ENCODE data around the gene AGPAT4. TPM values are rescaled to one million over a fixed set of nuclear protein-coding genes. Genes with fewer than 3 reads are reported as not detected.

Gene AGPAT4
- total RNA-seq, 1 experiment from 2014 or later: 0.07 TPM

DNA sequence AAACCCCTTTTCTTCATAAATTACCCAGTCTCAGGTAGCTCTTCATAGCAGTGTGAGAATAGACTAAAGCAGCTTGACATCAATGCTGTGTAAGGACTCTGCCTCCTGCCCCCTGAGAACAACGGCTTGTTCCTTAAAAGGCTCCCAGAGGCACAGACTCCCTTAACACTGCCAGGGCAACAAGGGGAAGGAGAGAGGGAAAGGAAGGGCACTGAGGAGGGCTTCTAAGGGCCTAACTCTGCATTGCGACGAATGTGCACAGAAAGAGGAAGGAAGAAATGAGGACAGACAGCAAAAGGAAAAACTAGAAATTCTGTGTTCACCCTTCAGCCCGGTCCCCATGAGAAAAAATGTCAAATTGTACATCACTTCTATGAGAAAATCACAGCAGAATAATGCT lies 74.0 kb downstream of the AGPAT4 start:
- Histone ChIP-seq H3F3A (ENCODE audit: insufficient read depth, low read depth) (no peaks in the 10 kb centered on the region), H4K20me1 (ENCODE audit: insufficient read depth) (no peaks in the 10 kb centered on the region), H3K4me1 (replicated peaks; ENCODE audit: insufficient read depth) (no peaks in the 10 kb centered on the region), H3K4me3 (no peak overlapping the region), H3K9me3 (ENCODE audit: insufficient read depth, low read depth) (no peaks in the 10 kb centered on the region), H3K4me2 (no peak overlapping the region), H3K27ac (no peak overlapping the region), H3K9me2 (ENCODE audit: insufficient read depth) (no peaks in the 10 kb centered on the region), H2AFZ (no peak overlapping the region), H3K27me3 (ENCODE audit: insufficient read depth, low read depth) (peaks cover 20% of the 10 kb centered on the region), H3K36me3 (ENCODE audit: low read depth) (no peaks in the 10 kb centered on the region), H3K79me2 (ENCODE audit: low read depth) (no peaks in the 10 kb centered on the region)
- no peak for DNase-seq
- no peak for TF ChIP-seq CTCF (conservative IDR thresholded peaks at IDR 0.05)
- no peak for TF ChIP-seq EZH2 (IDR thresholded peaks at IDR 0.05; ENCODE audit: low read depth)
- no TSS peak for BruUV-seq (replicated peaks)
- intact Hi-C loops (cut with micrococcal nuclease; ENCODE audit: unreplicated experiment): no loop called here
- ChIA-PET CTCF (no interaction called here), POLR2A (ENCODE audit: unreplicated experiment) (no interaction called here)

DNA sequence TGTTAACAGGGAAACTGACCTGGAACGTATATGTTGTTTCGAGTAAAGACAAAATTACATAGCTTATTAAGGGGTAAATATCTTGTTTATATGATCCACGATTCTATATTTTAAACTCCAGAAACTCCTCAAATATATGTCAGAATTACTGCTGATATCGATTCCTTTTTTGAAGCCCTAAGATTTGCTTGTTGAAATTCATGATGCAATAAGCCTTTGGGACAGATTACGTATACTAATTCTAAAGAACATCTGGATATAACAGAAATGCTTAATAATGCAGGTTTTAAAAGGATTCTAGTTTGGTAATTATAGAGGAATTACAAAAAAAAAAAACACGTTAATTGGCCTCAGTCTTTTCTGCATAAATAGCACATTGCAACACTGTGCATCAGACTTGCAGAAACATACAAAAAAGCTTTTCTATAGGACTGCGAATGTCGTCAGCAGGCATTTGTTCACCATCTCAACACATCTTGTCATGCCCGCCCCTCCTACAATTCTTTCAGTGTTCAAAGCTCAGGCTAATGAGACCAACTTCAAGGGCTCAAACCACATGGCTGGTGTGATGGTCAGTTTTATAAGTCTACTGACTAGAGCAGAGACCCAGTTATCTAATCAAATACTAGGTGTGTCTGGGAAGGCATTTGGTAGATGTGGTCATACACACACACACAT lies 74.9 kb downstream of the AGPAT4 start:
- H3K27ac ChIP-seq: no peak overlapping the region
- no peaks in the 10 kb centered on the region for H3K9me3 ChIP-seq (ENCODE audit: insufficient read depth, low read depth)
- no peak overlapping the region for H2AFZ ChIP-seq
- no peaks in the 10 kb centered on the region for H3F3A ChIP-seq (ENCODE audit: insufficient read depth, low read depth)
- CTCF ChIA-PET: no interaction called here
- no peaks in the 10 kb centered on the region for H3K4me1 ChIP-seq (replicated peaks; ENCODE audit: insufficient read depth)
- POLR2A ChIA-PET (ENCODE audit: unreplicated experiment): no interaction called here
- no peaks in the 10 kb centered on the region for H4K20me1 ChIP-seq (ENCODE audit: insufficient read depth)
- H3K9me2 ChIP-seq (ENCODE audit: insufficient read depth): no peaks in the 10 kb centered on the region
- no peak overlapping the region for H3K4me3 ChIP-seq
- no peaks in the 10 kb centered on the region for H3K79me2 ChIP-seq (ENCODE audit: low read depth)
- H3K27me3 ChIP-seq (ENCODE audit: insufficient read depth, low read depth): peaks cover 20% of the 10 kb centered on the region
- intact Hi-C loops (cut with micrococcal nuclease; ENCODE audit: unreplicated experiment): no loop called here
- no peak for TF ChIP-seq CTCF (conservative IDR thresholded peaks at IDR 0.05)
- no peak for TF ChIP-seq EZH2 (IDR thresholded peaks at IDR 0.05; ENCODE audit: low read depth)
- BruUV-seq (replicated peaks): no TSS peak
- no peak for DNase-seq
- H3K36me3 ChIP-seq (ENCODE audit: low read depth): no peaks in the 10 kb centered on the region
- no peak overlapping the region for H3K4me2 ChIP-seq

DNA sequence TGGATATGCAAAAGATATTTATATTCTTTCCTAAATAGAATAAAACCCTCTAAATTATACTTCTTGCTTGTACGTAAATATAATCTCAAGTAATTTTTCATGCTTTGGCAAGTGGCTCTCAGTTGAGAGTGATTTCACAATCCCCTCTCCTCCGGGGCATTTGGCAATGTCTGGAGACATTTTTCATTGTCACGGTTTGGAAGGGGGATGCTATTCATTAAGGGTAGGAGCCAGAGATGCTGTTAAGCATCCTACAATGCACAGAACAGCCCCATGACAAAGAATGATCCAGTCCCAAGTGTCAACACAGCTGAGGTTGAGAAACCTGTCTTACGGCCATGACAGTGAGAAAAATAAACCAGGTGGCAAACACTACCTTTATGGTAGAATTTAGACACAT lies 75.7 kb downstream of the AGPAT4 start:
- Histone ChIP-seq H3K36me3 (ENCODE audit: low read depth) (no peaks in the 10 kb centered on the region), H2AFZ (no peak overlapping the region), H3K4me1 (replicated peaks; ENCODE audit: insufficient read depth) (no peaks in the 10 kb centered on the region), H3K4me2 (no peak overlapping the region), H3K4me3 (no peak overlapping the region), H3K27me3 (ENCODE audit: insufficient read depth, low read depth) (peaks cover 20% of the 10 kb centered on the region), H3K9me2 (ENCODE audit: insufficient read depth) (no peaks in the 10 kb centered on the region), H3K9me3 (ENCODE audit: insufficient read depth, low read depth) (no peaks in the 10 kb centered on the region), H4K20me1 (ENCODE audit: insufficient read depth) (no peaks in the 10 kb centered on the region), H3K79me2 (ENCODE audit: low read depth) (no peaks in the 10 kb centered on the region), H3F3A (ENCODE audit: insufficient read depth, low read depth) (no peaks in the 10 kb centered on the region), H3K27ac (no peak overlapping the region)
- intact Hi-C loops (cut with micrococcal nuclease; ENCODE audit: unreplicated experiment): no loop called here
- no TSS peak for BruUV-seq (replicated peaks)
- POLR2A ChIA-PET (ENCODE audit: unreplicated experiment): no interaction called here
- TF ChIP-seq EZH2 (IDR thresholded peaks at IDR 0.05; ENCODE audit: low read depth) (no peak), CTCF (conservative IDR thresholded peaks at IDR 0.05) (no peak)
- CTCF ChIA-PET: no interaction called here
- no peak for DNase-seq
